Measurements from ENCODE around the gene VANGL2. TPM values are rescaled to one million over a fixed set of nuclear protein-coding genes. Genes with fewer than 3 reads are reported as not detected.

VANGL2 gene
- total RNA-seq, 6 experiments from 2014 or later, result not detected

DNA sequence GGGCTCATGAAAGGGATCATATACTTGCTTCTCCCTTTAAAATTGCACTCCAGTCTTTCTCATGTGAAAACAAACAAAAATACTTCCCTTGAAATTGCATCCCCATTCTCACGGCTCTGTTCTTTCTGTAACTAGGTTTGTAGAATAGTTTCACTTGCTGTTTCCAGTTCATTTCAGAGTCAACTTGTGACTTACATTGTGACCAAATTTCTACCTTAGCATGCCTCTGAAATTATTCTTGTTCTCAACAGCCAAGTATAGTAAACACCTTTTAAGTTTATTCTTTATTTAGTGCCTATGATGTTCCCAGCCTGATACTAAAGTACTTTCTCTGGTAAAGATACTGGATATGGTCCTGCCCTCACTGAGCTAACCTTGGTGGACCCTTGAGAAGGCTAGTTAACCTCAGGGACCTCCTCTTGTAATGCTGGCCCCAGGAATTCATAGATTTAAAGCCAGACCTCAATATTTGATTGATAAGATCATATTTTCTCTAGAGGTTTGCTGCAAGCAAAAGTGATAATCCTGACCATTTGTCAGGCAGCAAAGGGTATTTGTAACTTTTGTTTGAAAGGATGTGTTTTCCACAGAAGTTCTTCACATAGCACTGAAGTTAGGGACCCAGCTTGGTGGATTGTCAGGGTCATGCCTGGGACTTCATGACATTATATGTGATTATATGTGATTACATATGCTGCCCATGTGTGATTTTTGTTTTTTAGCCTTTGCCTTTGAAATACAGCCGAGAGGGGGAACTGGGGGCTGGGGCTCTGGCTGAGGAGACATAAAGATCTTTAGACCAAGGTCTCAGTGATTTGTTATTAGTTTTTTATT is 29.6 kb downstream of the VANGL2 start:
- Mint-ChIP-seq H3K36me3 (ENCODE audit: low read depth) (no peaks in the 10 kb centered on the region), H3K27me3 (ENCODE audit: insufficient read depth) (peaks cover 7% of the 10 kb centered on the region), H3K27ac (no peak overlapping the region), H3K4me1 (ENCODE audit: low read depth) (no peaks in the 10 kb centered on the region; the same call in 1 of the 2 replicates), H3K9me3 (no peaks in the 10 kb centered on the region), H3K4me3 (no peak overlapping the region)
- TF ChIP-seq, protein P1, sequence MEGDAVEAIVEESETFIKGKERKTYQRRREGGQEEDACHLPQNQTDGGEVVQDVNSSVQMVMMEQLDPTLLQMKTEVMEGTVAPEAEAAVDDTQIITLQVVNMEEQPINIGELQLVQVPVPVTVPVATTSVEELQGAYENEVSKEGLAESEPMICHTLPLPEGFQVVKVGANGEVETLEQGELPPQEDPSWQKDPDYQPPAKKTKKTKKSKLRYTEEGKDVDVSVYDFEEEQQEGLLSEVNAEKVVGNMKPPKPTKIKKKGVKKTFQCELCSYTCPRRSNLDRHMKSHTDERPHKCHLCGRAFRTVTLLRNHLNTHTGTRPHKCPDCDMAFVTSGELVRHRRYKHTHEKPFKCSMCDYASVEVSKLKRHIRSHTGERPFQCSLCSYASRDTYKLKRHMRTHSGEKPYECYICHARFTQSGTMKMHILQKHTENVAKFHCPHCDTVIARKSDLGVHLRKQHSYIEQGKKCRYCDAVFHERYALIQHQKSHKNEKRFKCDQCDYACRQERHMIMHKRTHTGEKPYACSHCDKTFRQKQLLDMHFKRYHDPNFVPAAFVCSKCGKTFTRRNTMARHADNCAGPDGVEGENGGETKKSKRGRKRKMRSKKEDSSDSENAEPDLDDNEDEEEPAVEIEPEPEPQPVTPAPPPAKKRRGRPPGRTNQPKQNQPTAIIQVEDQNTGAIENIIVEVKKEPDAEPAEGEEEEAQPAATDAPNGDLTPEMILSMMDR (IDR thresholded peaks at IDR 0.05), result no peak
- DNase-seq, result no peak

DNA sequence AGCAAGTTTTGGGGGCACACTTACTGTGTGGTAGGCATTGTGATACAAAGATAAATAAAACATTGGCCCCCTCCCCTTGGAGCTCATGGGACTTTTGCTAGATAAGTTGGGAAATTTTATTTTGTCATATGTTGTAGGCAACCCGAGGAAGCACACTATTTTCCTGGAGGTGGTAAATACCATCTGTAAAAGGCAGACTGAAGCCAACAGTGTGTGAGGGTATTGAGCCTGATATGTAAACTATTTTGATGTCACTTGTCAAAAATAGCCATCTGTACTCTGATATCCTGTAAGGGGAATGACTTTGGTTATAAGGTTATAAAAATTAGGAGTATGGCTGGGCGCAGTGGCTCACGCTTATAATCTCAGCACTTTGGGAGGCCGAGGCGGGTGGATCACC is 30.6 kb downstream of the VANGL2 start:
- Mint-ChIP-seq H3K9me3 (no peaks in the 10 kb centered on the region), H3K4me3 (no peak overlapping the region), H3K27ac (no peak overlapping the region)

DNA sequence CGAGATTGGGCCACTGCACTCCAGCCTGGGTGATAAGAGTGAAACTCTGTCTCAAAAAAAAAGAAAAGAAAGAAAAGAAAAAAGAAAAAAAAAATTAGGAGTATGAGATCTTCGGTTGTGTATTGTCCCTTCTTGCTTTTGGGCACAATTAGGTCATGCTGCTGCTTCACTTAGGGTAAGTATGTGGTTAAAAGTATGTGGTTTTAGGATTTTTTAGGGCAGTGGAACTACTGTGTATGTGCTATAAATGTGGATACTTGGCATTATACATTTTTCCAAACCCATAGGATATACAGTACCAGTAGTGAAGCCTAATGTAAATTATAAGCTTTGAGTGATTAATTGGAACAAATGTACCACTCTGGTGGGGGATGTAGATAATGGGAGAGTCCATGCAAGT is 31.2 kb downstream of the VANGL2 start:
- TF ChIP-seq, protein P1 (IDR thresholded peaks at IDR 0.05), result no peak
- H3K27me3 Mint-ChIP-seq (ENCODE audit: insufficient read depth), result peaks cover 4% of the 10 kb centered on the region
- no peak overlapping the region for H3K27ac Mint-ChIP-seq
- H3K4me1 Mint-ChIP-seq (ENCODE audit: low read depth), result no peaks in the 10 kb centered on the region; the same call in 1 of the 2 replicates
- no peaks in the 10 kb centered on the region for H3K36me3 Mint-ChIP-seq (ENCODE audit: low read depth)
- H3K9me3 Mint-ChIP-seq, result no peaks in the 10 kb centered on the region
- no peak for DNase-seq
- H3K4me3 Mint-ChIP-seq, result no peak overlapping the region

More for the DNA sequence above, 30.6 kb downstream of the VANGL2 start:
- Mint-ChIP-seq H3K4me1 (ENCODE audit: low read depth) (no peaks in the 10 kb centered on the region; the same call in 1 of the 2 replicates), H3K27me3 (ENCODE audit: insufficient read depth) (peaks cover 4% of the 10 kb centered on the region), H3K36me3 (ENCODE audit: low read depth) (no peaks in the 10 kb centered on the region)
- TF ChIP-seq, protein P1 (IDR thresholded peaks at IDR 0.05), result no peak
- no peak for DNase-seq

DNA sequence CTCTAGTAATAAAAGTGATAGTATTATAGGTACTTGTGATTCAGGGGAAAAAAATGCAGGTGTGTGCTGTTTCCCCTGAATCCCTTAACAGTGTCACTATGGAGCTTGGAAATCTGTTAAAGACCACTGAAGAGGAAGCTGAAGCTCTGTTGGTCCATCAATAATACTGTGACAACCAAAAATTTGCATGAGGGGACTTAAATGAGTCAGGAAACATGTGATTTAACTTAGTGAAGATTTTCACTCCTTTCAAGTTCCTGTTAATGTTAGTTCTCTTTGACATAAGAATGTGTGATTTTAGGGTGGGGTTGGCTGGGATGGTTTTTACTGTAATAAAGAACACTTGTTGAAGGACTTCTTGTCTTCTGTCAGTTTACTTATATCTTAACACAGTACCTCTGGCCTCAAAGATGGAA is 32.0 kb downstream of the VANGL2 start:
- no peak overlapping the region for H3K27ac Mint-ChIP-seq

DNA sequence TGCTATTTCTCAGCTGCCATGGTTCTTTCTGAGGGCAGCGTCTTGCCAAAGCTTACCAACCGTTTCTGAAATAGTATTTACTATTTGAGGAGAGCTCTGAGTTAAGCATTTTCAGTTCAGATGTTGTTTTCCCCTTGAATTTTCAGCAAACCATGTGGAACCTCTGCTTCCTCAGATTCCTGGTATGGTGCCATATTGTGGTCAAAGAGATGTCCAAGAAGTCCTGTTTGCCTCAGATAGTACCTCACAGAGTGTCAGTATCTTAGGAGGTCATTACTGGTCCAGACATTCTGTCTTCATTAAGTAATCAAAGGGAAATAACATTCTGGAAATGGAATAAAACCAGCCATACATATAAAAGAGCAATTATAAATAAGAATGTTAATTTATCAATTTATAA is 36.6 kb downstream of the VANGL2 start:
- Mint-ChIP-seq H3K4me1 (ENCODE audit: low read depth) (no peaks in the 10 kb centered on the region; the same call in 1 of the 2 replicates), H3K4me3 (no peak overlapping the region), H3K9me3 (no peaks in the 10 kb centered on the region), H3K27ac (no peak overlapping the region), H3K36me3 (ENCODE audit: low read depth) (no peaks in the 10 kb centered on the region), H3K27me3 (ENCODE audit: insufficient read depth) (peaks cover 4% of the 10 kb centered on the region; the same call in 1 of the 2 replicates)
- TF ChIP-seq, protein P1 (IDR thresholded peaks at IDR 0.05), result no peak
- no peak for DNase-seq

More for the DNA sequence above, 32.0 kb downstream of the VANGL2 start:
- Mint-ChIP-seq H3K9me3 (no peaks in the 10 kb centered on the region), H3K4me1 (ENCODE audit: low read depth) (no peaks in the 10 kb centered on the region; the same call in none of the 2 replicates), H3K36me3 (ENCODE audit: low read depth) (no peaks in the 10 kb centered on the region), H3K4me3 (no peak overlapping the region), H3K27me3 (ENCODE audit: insufficient read depth) (peaks cover 4% of the 10 kb centered on the region)
- TF ChIP-seq, protein P1 (IDR thresholded peaks at IDR 0.05), result no peak
- no peak for DNase-seq

Data from HFFc6 (cell line).